ENCODE results near the gene PPP2R5C. TPM values are rescaled to one million over a fixed set of nuclear protein-coding genes. Genes with fewer than 3 reads are reported as not detected.

PPP2R5C gene
- 76.9 TPM for total RNA-seq

GRCh38 chr14:101761032-101761880 lies at the start of gene PPP2R5C:
PPP2R5C (plus strand) TSS chr14:101761709; CDS start chr14:101761894, 185 bp downstream.

DNA sequence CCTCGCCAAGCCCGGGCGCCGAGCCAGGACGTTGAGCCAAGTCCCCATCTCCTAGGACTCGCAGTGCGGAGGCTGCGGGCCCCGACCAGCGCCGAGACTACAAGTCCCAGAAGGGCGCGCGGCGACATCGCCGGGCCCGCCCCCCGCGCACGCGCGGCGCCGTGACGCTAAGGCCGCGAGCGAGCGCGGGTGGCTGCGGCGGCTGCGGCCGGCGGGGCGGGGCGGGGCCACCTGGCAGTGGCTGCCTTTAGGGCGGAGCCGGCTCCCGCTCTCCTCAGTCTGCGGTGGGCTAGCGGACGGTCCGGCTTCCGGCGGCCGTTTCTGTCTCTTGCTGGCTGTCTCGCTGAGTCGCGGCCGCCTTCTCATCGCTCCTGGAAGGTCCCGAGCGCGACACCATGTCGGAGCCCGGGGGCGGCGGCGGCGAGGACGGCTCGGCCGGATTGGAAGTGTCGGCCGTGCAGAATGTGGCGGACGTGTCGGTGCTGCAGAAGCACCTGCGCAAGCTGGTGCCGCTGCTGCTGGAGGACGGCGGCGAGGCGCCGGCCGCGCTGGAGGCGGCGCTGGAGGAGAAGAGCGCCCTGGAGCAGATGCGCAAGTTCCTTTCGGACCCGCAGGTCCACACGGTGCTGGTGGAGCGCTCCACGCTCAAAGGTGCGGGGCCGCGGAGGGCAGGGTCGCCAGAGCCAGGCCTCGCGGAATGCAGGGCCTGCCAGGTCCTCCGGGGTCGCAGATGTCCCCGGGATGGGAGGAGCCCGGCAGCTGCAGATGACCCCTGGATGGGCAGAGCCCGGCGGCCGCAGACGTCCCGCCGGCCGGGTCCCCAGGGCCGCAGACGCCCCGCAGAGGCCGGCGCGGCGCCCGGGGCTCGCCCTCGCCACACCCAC lies 203.0 kb downstream of the PPP2R5C start, which contains the start of gene DYNC1H1:
Gene DYNC1H1, plus strand, starts transcription at position 277 of the 884 bp plus-strand sequence. Its CDS starts 119 bp downstream, at position 396.

Small RNA genes lying within 50 kb of the gene (small RNA-seq; reads per million reads assigned to genes)
- gene AL118558.2 (ENCODE audit: low replicate concordance) (not detected), gene RNU6-790P (ENCODE audit: low replicate concordance) (not detected)

Other genes with a start within 250 kb of the PPP2R5C start
- 0.41 TPM for gene DIO3, start 200.2 kb upstream of the PPP2R5C start, total RNA-seq
- gene DYNC1H1, start 202.9 kb downstream of the PPP2R5C start, total RNA-seq, result 375 TPM

All from metanephros (tissue), 2 donors.